SK-N-SH treated with all-trans-retinoic acid at 6 μM for 48 hours (cell line): ENCODE measurements around the gene HPS5.
"Not testable (repeated sequence)": the region's sequence is repeated elsewhere in the genome, so short reads cannot be mapped to it uniquely, and the experiment has no call there.

Source experiments
- BACH2 ChIP-seq: fragments of 250-450 bp; sonication (Bioruptor Pico); IDR thresholded peaks from 2 replicates; pipeline ENCODE4 v1.9.0; 2021; ENCODE audit warnings: mild to moderate bottlenecking, borderline replicate concordance
- CREB5 ChIP-seq: fragments of 250-450 bp; sonication (Bioruptor Pico); IDR thresholded peaks from 2 replicates; pipeline ENCODE4 v1.5.1; 2020; ENCODE audit warnings: low read depth, mild to moderate bottlenecking, moderate library complexity
- ISL1 ChIP-seq: fragments of 250-450 bp; sonication (Bioruptor Pico); IDR thresholded peaks from 2 replicates; pipeline ENCODE4 v2.1.2; 2022; ENCODE audit warnings: mild to moderate bottlenecking, moderate library complexity
- PATZ1 ChIP-seq: fragments of 250-450 bp; sonication (Bioruptor Pico); IDR thresholded peaks from 2 replicates; pipeline ENCODE4 v1.8.0; 2020; ENCODE audit warnings: mild to moderate bottlenecking, moderate library complexity, borderline replicate concordance
- RARB ChIP-seq: fragments of 250-450 bp; sonication (Bioruptor Pico); IDR thresholded peaks from 2 replicates; pipeline ENCODE4 v1.8.0; 2021; ENCODE audit warnings: mild to moderate bottlenecking, moderate library complexity
- ZFP3 ChIP-seq: fragments of 250-450 bp; sonication (Bioruptor Pico); IDR thresholded peaks from 2 replicates; pipeline ENCODE4 v1.5.0; 2020; ENCODE audit warnings: mild to moderate bottlenecking, moderate library complexity
- ZFP30 ChIP-seq: fragments of 450-650 bp; formaldehyde crosslinking; IDR thresholded peaks from 2 replicates; pipeline ENCODE4 v1.5.0; 2022; ENCODE audit warnings: mild to moderate bottlenecking, moderate library complexity
- ZNF70 ChIP-seq: fragments of 450-650 bp; formaldehyde crosslinking; IDR thresholded peaks from 2 replicates; pipeline ENCODE4 v1.5.0; 2020; ENCODE audit warnings: mild to moderate bottlenecking, moderate library complexity

- TF ChIP-seq ZFP30 (CRISPR knock-in tag); BACH2 (CRISPR knock-in tag); ZFP3 (CRISPR knock-in tag); PATZ1; ISL1 (CRISPR knock-in tag); RARB (CRISPR knock-in tag); CREB5 (CRISPR knock-in tag); ZNF70: not testable (repeated sequence)
Measured at GRCh38 chr11:18267335-18268133, 54.4 kb downstream of the HPS5 start.
